IMR-90 (cell line): ENCODE results near the gene ADAP1. TPM values are rescaled to one million over a fixed set of nuclear protein-coding genes. Genes with fewer than 3 reads are reported as not detected.

ENCODE experiments used
- ATAC-seq: fragments of 200-7000 bp; cut with Tn5 transposase; 2 replicates; pipeline ENCODE4 v1.9.1; 2020; ENCODE audit warnings: low read depth, mild to moderate bottlenecking, moderate library complexity
- BruUV-seq: library from RNA; stranded (reverse); fragments of 400-500 nt; replicated peaks from 2 replicates; lab custom pipeline; 2021; lab: Mats Ljungman, UMichigan
- CTCF ChIA-PET: fragments of 300-600 bp; formaldehyde crosslinking; extraction: SDS; loops from one replicate; lab custom pipeline; 2021; ENCODE audit warnings: antibody characterized with exemption; lab: Yijun Ruan, JAX
- POLR2A ChIA-PET: fragments of 300-600 bp; sonication (Branson Sonifier 250); formaldehyde crosslinking; loops from one replicate; lab custom pipeline; 2022; ENCODE audit warnings: antibody characterized with exemption; ENCODE audit not compliant: unreplicated experiment; lab: Charles Lee
- DNase-seq: peaks from one replicate; pipeline ENCODE4 v3.0.0; 2013
- H2AFZ ChIP-seq: replicated peaks from 2 replicates; pipeline ENCODE3; 2013; ENCODE audit warnings: low read length, mild to moderate bottlenecking; ENCODE audit not compliant: poor library complexity
- H2AK5ac ChIP-seq: 2 replicates; pipeline ENCODE4 v1.6.1; 2013; ENCODE audit warnings: low read depth, low read length, inconsistent platforms
- H2AK9ac ChIP-seq: replicated peaks from 2 replicates; pipeline ENCODE3; 2013; ENCODE audit warnings: mild to moderate bottlenecking, low read depth, low read length, moderate library complexity; ENCODE audit not compliant: poor library complexity
- H2BK120ac ChIP-seq: 2 replicates; pipeline ENCODE4 v1.6.1; 2013; ENCODE audit warnings: low read depth, low read length, inconsistent platforms
- H2BK15ac ChIP-seq: 3 replicates; pipeline ENCODE4 v1.6.1; 2013; ENCODE audit warnings: low read depth, low read length, inconsistent platforms
- H2BK20ac ChIP-seq: 2 replicates; pipeline ENCODE4 v1.6.1; 2013; ENCODE audit warnings: low read depth, mild to moderate bottlenecking, inconsistent platforms, low read length, moderate library complexity
- H2BK5ac ChIP-seq: 2 replicates; pipeline ENCODE4 v1.6.1; 2013; ENCODE audit warnings: mild to moderate bottlenecking, low read depth, low read length, inconsistent platforms; ENCODE audit not compliant: poor library complexity, severe bottlenecking
- H3K14ac ChIP-seq: replicated peaks from 2 replicates; pipeline ENCODE4 v1.6.1; 2013; ENCODE audit warnings: low read depth, low read length, inconsistent platforms
- H3K18ac ChIP-seq: 2 replicates; pipeline ENCODE4 v1.6.1; 2013; ENCODE audit warnings: low read depth, low read length, control low read depth
- H3K23ac ChIP-seq: 2 replicates; pipeline ENCODE4 v1.6.1; 2013; ENCODE audit warnings: low read depth, low read length, inconsistent platforms
- H3K27ac ChIP-seq: 2 replicates; pipeline ENCODE4 v1.5.1; 2013; ENCODE audit warnings: mild to moderate bottlenecking, control low read depth, low read length; ENCODE audit not compliant: insufficient read depth
- H3K27me3 ChIP-seq: 2 replicates; pipeline ENCODE4 v1.6.1; 2013; ENCODE audit warnings: low read length; ENCODE audit not compliant: control insufficient read depth, insufficient read depth
- H3K36me3 ChIP-seq: 2 replicates; pipeline ENCODE4 v1.6.1; 2013; ENCODE audit warnings: low read length, mixed read lengths; ENCODE audit not compliant: control insufficient read depth, insufficient read depth
- H3K4ac ChIP-seq: 2 replicates; pipeline ENCODE4 v1.6.1; 2013; ENCODE audit warnings: low read depth, low read length, inconsistent platforms
- H3K4me1 ChIP-seq: 2 replicates; pipeline ENCODE4 v1.6.1; 2013; ENCODE audit warnings: low read length, mixed read lengths; ENCODE audit not compliant: control insufficient read depth, insufficient read depth
- H3K4me2 ChIP-seq: 2 replicates; pipeline ENCODE4 v1.6.1; 2013; ENCODE audit warnings: low read depth, mild to moderate bottlenecking, control low read depth, low read length, moderate library complexity
- H3K4me3 ChIP-seq: 2 replicates; pipeline ENCODE4 v1.5.1; 2013; ENCODE audit warnings: low read depth, mild to moderate bottlenecking, control low read depth, low read length, moderate library complexity; ENCODE audit not compliant: insufficient read depth
- H3K56ac ChIP-seq: 2 replicates; pipeline ENCODE4 v1.6.1; 2013; ENCODE audit warnings: low read length, inconsistent platforms; ENCODE audit not compliant: insufficient read depth; ENCODE audit errors: extremely low read depth
- H3K79me1 ChIP-seq, 2 experiments: 2 replicates each; pipeline ENCODE4 v1.6.1; 2013; ENCODE audit warnings: low read length in 2 of 2, inconsistent platforms in 1 of 2, low read depth in 1 of 2
- H3K9ac ChIP-seq: 2 replicates; pipeline ENCODE4 v1.6.1; 2013; ENCODE audit warnings: low read depth, low read length, control low read depth
- H3K9me1 ChIP-seq: 2 replicates; pipeline ENCODE4 v1.6.1; 2013; ENCODE audit warnings: low read length, inconsistent platforms; ENCODE audit not compliant: insufficient read depth
- H3K9me3 ChIP-seq: 2 replicates; pipeline ENCODE4 v1.6.1; 2013; ENCODE audit warnings: low read length; ENCODE audit not compliant: control insufficient read depth, insufficient read depth
- H4K20me1 ChIP-seq: 2 replicates; pipeline ENCODE4 v1.6.1; 2013; ENCODE audit warnings: low read length, inconsistent platforms; ENCODE audit not compliant: insufficient read depth
- H4K5ac ChIP-seq: 2 replicates; pipeline ENCODE4 v1.6.1; 2013; ENCODE audit warnings: mild to moderate bottlenecking, low read depth, low read length, control low read depth
- H4K8ac ChIP-seq, 2 experiments: 2 replicates each; pipeline ENCODE4 v1.6.1; 2013; ENCODE audit warnings: low read depth in 2 of 2, low read length in 2 of 2, control low read depth in 1 of 2, inconsistent platforms in 1 of 2
- H4K91ac ChIP-seq: 2 replicates; pipeline ENCODE4 v1.6.1; 2013; ENCODE audit warnings: low read depth, low read length, inconsistent platforms; ENCODE audit not compliant: insufficient read depth
- BHLHE40 ChIP-seq: fragments of 150-350 bp; IDR thresholded peaks from 2 replicates; pipeline ENCODE4 v1.6.1; 2016; ENCODE audit warnings: mild to moderate bottlenecking, low read depth, low read length
- CTCF ChIP-seq: conservative IDR thresholded peaks from 2 replicates; pipeline ENCODE4 v1.5.1; 2012; ENCODE audit warnings: mild to moderate bottlenecking, low read depth, low read length, improper control_type of control experiment
- ELK1 ChIP-seq: fragments of 150-350 bp; IDR thresholded peaks from 2 replicates; pipeline ENCODE4 v1.6.1; 2016; ENCODE audit warnings: low read depth, mild to moderate bottlenecking, low read length, moderate library complexity, borderline replicate concordance
- FOS ChIP-seq: fragments of 150-350 bp; IDR thresholded peaks from 2 replicates; pipeline ENCODE4 v1.6.1; 2016; ENCODE audit warnings: low read depth, low read length
- MAFK ChIP-seq: IDR thresholded peaks from 2 replicates; pipeline ENCODE4 v1.6.1; 2012; ENCODE audit warnings: low read depth, low read length, improper control_type of control experiment
- MAZ ChIP-seq: IDR thresholded peaks from 2 replicates; pipeline ENCODE4 v1.6.1; 2012; ENCODE audit warnings: low read depth, mild to moderate bottlenecking, low read length, improper control_type of control experiment, moderate library complexity, borderline replicate concordance
- MXI1 ChIP-seq: IDR thresholded peaks from 2 replicates; pipeline ENCODE4 v1.6.1; 2012; ENCODE audit warnings: low read depth, mild to moderate bottlenecking, low read length, moderate library complexity, borderline replicate concordance
- NFE2L2 ChIP-seq: fragments of 150-350 bp; IDR thresholded peaks from 2 replicates; pipeline ENCODE4 v1.6.1; 2016; ENCODE audit warnings: low read depth, mild to moderate bottlenecking, low read length
- POLR2A ChIP-seq: IDR thresholded peaks from 2 replicates; pipeline ENCODE4 v1.6.1; 2012; ENCODE audit warnings: mild to moderate bottlenecking, low read depth, low read length
- RAD21 ChIP-seq: IDR thresholded peaks from 2 replicates; pipeline ENCODE4 v1.6.1; 2012; ENCODE audit warnings: low read length, improper control_type of control experiment
- RCOR1 ChIP-seq: IDR thresholded peaks from 2 replicates; pipeline ENCODE4 v1.6.1; 2012; ENCODE audit warnings: mild to moderate bottlenecking, low read length, improper control_type of control experiment; ENCODE audit not compliant: insufficient replicate concordance
- RFX5 ChIP-seq: IDR thresholded peaks from 2 replicates; pipeline ENCODE4 v1.8.0; 2012; ENCODE audit warnings: low read depth, mild to moderate bottlenecking, low read length, moderate library complexity
- SMC3 ChIP-seq: fragments of 150-350 bp; IDR thresholded peaks from 2 replicates; pipeline ENCODE4 v1.6.1; 2016; ENCODE audit warnings: low read depth, mild to moderate bottlenecking, antibody characterized with exemption, low read length, moderate library complexity
- USF2 ChIP-seq: fragments of 150-350 bp; IDR thresholded peaks from 2 replicates; pipeline ENCODE4 v1.6.1; 2017; ENCODE audit warnings: mild to moderate bottlenecking, antibody characterized with exemption, low read length, low read depth
- WGBS, 2 experiments: methylation state at CpG; one replicate each; pipeline versions ENCODE4 v1.1.5 to v1.1.7; 2013; ENCODE audit warnings: missing lambda C conversion rate in 2 of 2; ENCODE audit not compliant: insufficient read length in 1 of 2; ENCODE audit errors: extremely low coverage in 2 of 2; 5-methylcytosine and 5-hydroxymethylcytosine counted together
- dilution Hi-C: fragments of 300-500 bp; cut with HindIII; formaldehyde crosslinking; loops from one replicate; pipeline ENCODE4 v1.14.3; 2018; ENCODE audit warnings: low sequenced_read_pairs; ENCODE audit not compliant: unreplicated experiment
- in situ Hi-C: fragments of 300-500 bp; cut with MboI; formaldehyde crosslinking; loops from 3 replicates; pipeline ENCODE4 v1.14.3; 2019; ENCODE audit warnings: low sequenced_read_pairs, inconsistent platforms, mixed read lengths
- intact Hi-C: fragments of 100-400 bp; cut with micrococcal nuclease; formaldehyde crosslinking; loops from 2 replicates; pipeline ENCODE4 v1.10.0; 2022
- polyA plus RNA-seq, 3 experiments: library from polyadenylated mRNA; depleted of rRNA; stranded (reverse); fragments of >200 nt; gene quantifications; 2 replicates each; pipeline ENCODE4 v1.2.3, GENCODE V29; 2012; ENCODE audit warnings: low replicate concordance in 1 of 3
- total RNA-seq: library from RNA; depleted of rRNA; stranded (reverse); fragments of >200 nt; gene quantifications from 2 replicates; pipeline ENCODE4 v1.2.3, GENCODE V29; 2012

The ADAP1 gene
- total and polyA plus RNA-seq, 2 of the 4 experiments (the other 2 are of a cell fraction): 1.4 to 2.0 TPM

- Histone ChIP-seq H3K18ac (no peak overlapping the region), H3K36me3 (peaks cover 29% of the 10 kb centered on the region), H3K4ac (0 out of 2 replicates have a peak overlapping the region, but pooled peaks have one; percentile 27), H3K9me3 (no peaks in the 10 kb centered on the region), H3K56ac (peak overlapping the region; percentile 22; the same call in 1 of the 2 replicates), H3K4me1 (peaks cover 5% of the 10 kb centered on the region), H2BK5ac (no peak overlapping the region), H3K79me1 (peaks cover 4 to 40% of the 10 kb centered on the region in 2 experiments; a peak in 2 of 4 replicates), H4K20me1 (peaks cover 5% of the 10 kb centered on the region), H2AFZ (peak overlapping the region; percentile 27), H3K4me2 (no peak overlapping the region), H2BK120ac (no peak overlapping the region), H2AK5ac (peak overlapping the region; percentile 41), H4K5ac (no peak overlapping the region), H3K9ac (0 out of 2 replicates have a peak overlapping the region, but pooled peaks have one; percentile 31), H4K8ac (peak overlapping the region; percentile 23 to 65; a peak in 1 of 4 replicates), H3K23ac (no peak overlapping the region), H2BK15ac (no peak overlapping the region), H2AK9ac (peak overlapping the region; percentile 2), H2BK20ac (no peak overlapping the region), H3K27ac (peak overlapping the region; percentile 33; the same call in 1 of the 2 replicates), H3K4me3 (no peak overlapping the region), H4K91ac (peak overlapping the region; percentile 14; the same call in 1 of the 2 replicates), H3K27me3 (no peaks in the 10 kb centered on the region), H3K14ac (no peak overlapping the region), H3K9me1 (no peaks in the 10 kb centered on the region)
- POLR2A ChIA-PET: no interaction called here
- in situ Hi-C loops: loop anchor here (5.0 to 10.0 kb wide), 2 partner anchors 86 to 339 kb away; no protein-coding TSS in a partner anchor
- BruUV-seq: TSS peak; percentile 89
- ATAC-seq: peak; percentile 31
- dilution Hi-C loops: no loop called here
- intact Hi-C loops: loop anchor here (1.0 to 10.0 kb wide), 3 partner anchors 87 to 553 kb away; partner anchors contain the start of gene PDGFA
- 34% methylated on average over 12 of the region's 18 CpGs; no CpG with 5 or more reads in 1 of the 2 experiments for WGBS, 2 experiments
- CTCF ChIA-PET: interaction anchor here (0.6 to 1.3 kb wide), 5 partner anchors 12 to 92 kb away, joined by 3 to 4 read pairs (median 3); no protein-coding TSS in a partner anchor
- DNase-seq: peak; percentile 75
- TF ChIP-seq USF2 (peak; percentile 82), MAFK (no peak), NFE2L2 (no peak), SMC3 (peak; percentile 92), MXI1 (peak; percentile 97), ELK1 (no peak), FOS (no peak), RFX5 (no peak), MAZ (peak; percentile 64), BHLHE40 (peak; percentile 61; the same call in 1 of the 2 replicates), RCOR1 (no peak), CTCF (peak; percentile 94), POLR2A (no peak), RAD21 (peak; percentile 85)
Measured at GRCh38 chr7:873367-874002, 81.0 kb downstream of the ADAP1 start.
